Smooth muscle cell of the umbilical artery (primary cell): ENCODE data around the gene ENTR1. TPM values are rescaled to one million over a fixed set of nuclear protein-coding genes. Genes with fewer than 3 reads are reported as not detected.

Experiments
- total RNA-seq: library from RNA; depleted of rRNA; stranded (reverse); fragments of >200 nt; gene quantifications from 2 replicates; pipeline ENCODE4 v1.2.3, GENCODE V29; 2014

ENTR1 gene
- 30.3 and 46.5 TPM in 2 replicates for total RNA-seq

GRCh38 chr9:136410500-136411287 lies at the start of gene ENTR1, which contains the start of gene PMPCA:
Gene ENTR1, minus strand, starts transcription at chr9:136410614. Its CDS starts 217 bp downstream, at chr9:136410397.
Gene PMPCA, plus strand, starts transcription at chr9:136410658. Its CDS starts 11 bp downstream, at chr9:136410669.

GRCh38 chr9:136439481-136440408 lies 29.3 kb upstream of the ENTR1 start, which contains the start of gene INPP5E:
Gene INPP5E, minus strand, starts transcription at chr9:136439845. Its CDS starts 426 bp downstream, at chr9:136439419.

GRCh38 chr9:136400038-136400834 lies 10.2 kb downstream of the ENTR1 start, which contains the start of gene SNAPC4:
Gene SNAPC4, minus strand, starts transcription at chr9:136400170. Its CDS starts 1,742 bp downstream, at chr9:136398428.

GRCh38 chr9:136373300-136374182 lies 36.9 kb downstream of the ENTR1 start, which contains the start of gene CARD9:
Gene CARD9, minus strand, starts transcription at chr9:136373669. Its CDS starts 1,591 bp downstream, at chr9:136372078.

GRCh38 chr9:136363106-136363948 lies 47.1 kb downstream of the ENTR1 start, which contains the start of gene DNLZ:
Gene DNLZ, minus strand, starts transcription at chr9:136363744. Its CDS starts 30 bp downstream, at chr9:136363714.

Other genes starting within 250 kb of the ENTR1 start
- not detected in 2 replicates for gene LHX3, start 205.5 kb downstream of the ENTR1 start, total RNA-seq
- gene QSOX2, start 164.8 kb downstream of the ENTR1 start, total RNA-seq = 21.4 and 42.6 TPM in 2 replicates
- not detected in 2 replicates for gene CCDC187, start 106.5 kb downstream of the ENTR1 start, total RNA-seq
- gene GPSM1, start 83.1 kb downstream of the ENTR1 start, total RNA-seq = 38.6 and 68.0 TPM in 2 replicates
- 12.7 and 19.0 TPM in 2 replicates for gene DNLZ, start 46.9 kb downstream of the ENTR1 start, total RNA-seq
- gene CARD9, start 36.9 kb downstream of the ENTR1 start, total RNA-seq = 1.8 and 5.3 TPM in 2 replicates
- 7.4 and 13.1 TPM in 2 replicates for gene SNAPC4, start 10.4 kb downstream of the ENTR1 start, total RNA-seq
- 39.5 and 59.3 TPM in 2 replicates for gene PMPCA, start within 50 bp of the ENTR1 start, total RNA-seq
- gene INPP5E, start 29.2 kb upstream of the ENTR1 start, total RNA-seq = 3.9 and 10.7 TPM in 2 replicates
- gene SEC16A, start 72.4 kb upstream of the ENTR1 start, total RNA-seq = 38.0 and 63.9 TPM in 2 replicates
- gene NOTCH1, start 135.4 kb upstream of the ENTR1 start, total RNA-seq = 7.1 and 27.3 TPM in 2 replicates